DMS79 treated with DMSO at 0.1 percent for 48 hours (cell line): ENCODE measurements around the gene TLR10.
"Not testable (repeated sequence)": the region's sequence is repeated elsewhere in the genome, so short reads cannot be mapped to it uniquely, and the experiment has no call there.

Experiments
- DNase-seq: peaks from one replicate; lab custom pipeline; 2025; lab: John Stamatoyannopoulos, UW

Gene TLR10

DNA sequence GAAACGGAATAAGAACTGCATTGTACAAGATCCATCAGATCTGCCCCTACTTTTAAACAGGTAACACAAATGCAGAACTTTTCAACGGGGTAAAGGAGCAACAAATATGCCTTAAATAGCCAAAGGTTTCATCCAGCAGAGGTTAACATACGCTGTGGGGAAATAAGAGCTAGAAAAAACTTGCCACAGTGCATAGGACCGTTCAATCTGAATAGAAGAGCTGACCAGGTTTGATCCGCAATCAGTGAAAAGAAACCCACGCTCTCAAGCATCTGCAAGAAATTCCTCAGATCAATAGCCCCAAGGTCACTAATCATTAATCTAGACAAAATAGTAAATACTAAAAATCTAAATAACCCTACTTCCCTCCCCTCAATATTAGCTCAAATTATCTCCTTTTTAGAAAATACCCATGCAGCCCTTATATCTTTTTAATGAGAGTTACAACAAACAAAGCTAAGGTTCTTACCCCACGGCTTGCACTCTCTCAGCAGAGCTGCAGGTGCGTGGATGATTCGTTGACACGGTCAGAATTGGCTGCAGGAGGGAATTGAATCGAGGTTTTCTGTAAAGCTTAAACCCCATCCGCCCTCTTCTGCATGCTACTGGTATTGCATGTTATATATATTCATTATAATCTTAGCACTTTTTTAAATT lies at the start of gene TLR10:
TLR10 (minus strand) TSS at position 539 of the 657 bp plus-strand sequence. CDS start 7,400 bp downstream, outside the sequence.
- peak; percentile 34 for DNase-seq

GRCh38 chr4:38832206-38832605 lies 49.4 kb upstream of the TLR10 start:
- no peak for DNase-seq

- DNase-seq, result no peak
These were observed 48.9 kb upstream of the TLR10 start for GRCh38 chr4:38831653-38832052.

DNA sequence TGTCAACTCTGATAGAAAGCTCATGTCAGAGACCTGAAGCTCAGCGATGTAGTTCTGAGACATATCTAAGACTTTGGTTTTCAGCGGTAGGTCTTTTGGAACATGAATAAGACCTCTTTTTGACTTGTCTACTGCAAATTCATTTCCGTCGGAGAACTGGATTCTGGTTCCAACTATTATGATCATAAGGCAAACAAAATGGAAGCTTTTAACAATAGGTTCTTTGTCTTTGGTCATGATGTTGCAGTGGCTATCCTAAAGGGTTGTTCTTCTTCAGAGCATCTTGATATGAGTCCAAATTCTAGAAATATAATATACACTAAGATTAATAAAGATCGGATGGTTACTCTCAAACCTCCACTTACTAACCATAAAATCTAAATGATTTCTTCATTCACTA lies 46.4 kb upstream of the TLR10 start:
- DNase-seq, result no peak

DNA sequence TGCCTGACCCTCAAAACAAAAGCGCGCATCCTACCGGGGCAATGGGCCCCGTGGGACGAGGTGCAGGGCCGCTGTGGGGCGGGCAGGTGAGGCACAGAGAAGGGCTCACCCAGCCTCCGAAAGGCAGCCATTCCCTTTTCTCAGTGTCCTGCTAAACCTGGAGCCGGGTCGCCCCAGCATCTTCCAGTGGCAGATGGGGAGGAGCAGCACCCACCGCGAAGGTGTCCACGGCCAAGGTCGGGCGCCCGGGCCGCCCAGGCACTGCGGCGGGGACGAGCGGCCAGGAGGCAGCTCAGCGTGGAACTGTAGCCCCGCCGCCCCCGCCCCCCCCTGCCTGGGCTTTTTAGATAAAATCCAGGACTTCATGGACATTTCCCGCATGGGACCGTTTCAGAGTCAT lies 41.0 kb upstream of the TLR10 start:
- no peak for DNase-seq

GRCh38 chr4:38822748-38823303 lies 40.0 kb upstream of the TLR10 start:
- no peak for DNase-seq

DNA sequence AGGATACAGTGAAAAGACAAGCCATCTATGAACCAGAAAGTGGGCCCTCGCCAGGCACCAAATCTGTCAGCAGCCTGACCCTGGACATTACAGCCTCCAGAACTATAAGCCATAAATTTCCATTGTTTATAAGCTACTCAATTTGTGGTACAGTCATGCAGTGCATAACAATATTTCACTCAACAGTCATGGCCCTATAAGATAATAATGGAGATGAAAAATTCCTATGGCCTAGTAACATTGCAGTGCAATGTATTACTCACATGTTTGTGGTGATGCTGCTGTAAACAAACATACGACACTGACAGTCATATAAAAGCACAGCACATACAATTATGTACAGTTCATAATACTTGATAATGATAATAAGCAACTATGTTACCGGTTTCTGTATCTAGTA lies 38.9 kb upstream of the TLR10 start:
- DNase-seq, result no peak

- DNase-seq, result no peak
These were observed 37.7 kb upstream of the TLR10 start for GRCh38 chr4:38820329-38821061.

- DNase-seq, result no peak
These were observed 36.8 kb upstream of the TLR10 start for GRCh38 chr4:38819569-38819968.

- no peak for DNase-seq
These were observed 35.7 kb upstream of the TLR10 start for GRCh38 chr4:38818441-38818976.

DNA sequence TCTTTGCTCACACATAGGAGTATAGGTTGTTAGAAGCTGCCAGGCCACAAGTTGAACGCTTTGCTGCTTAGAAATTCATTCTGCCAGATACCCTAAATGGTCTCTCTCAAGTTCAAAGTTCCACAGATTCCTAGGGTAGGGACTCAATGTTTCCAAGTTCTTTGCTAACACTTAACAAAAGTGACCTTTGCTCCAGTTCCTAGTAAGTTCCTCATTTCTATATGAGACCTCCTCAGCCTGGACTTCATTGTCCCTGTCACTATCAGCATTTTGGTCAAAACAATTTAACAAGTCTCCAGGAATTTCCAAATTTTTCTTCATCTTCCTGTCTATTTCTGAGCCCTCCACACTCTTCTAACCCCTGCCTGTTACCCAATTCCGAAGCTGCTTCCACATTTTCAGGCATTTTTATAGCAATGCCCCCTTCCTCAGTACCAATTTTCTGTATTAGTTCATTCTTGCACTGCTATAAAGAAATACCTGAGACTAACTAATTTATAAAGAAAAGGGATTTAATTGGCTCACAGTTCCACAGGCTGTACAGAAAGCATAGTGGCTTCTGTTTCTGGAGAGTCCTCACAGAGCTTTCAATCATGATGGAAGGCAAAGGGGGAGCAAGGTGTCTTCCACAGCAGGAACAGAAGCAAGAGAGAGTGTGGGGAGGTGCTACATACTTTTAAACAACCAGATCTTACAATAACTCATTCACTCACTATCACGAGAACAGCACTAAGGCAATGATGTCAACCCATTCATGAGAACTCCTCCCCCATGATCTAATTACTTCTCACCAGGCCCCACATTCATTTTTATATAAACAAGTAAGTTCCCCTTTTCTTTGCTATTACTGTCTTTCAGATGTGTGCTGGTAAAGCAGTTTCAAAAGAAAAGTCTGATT lies 33.3 kb upstream of the TLR10 start:
- DNase-seq, result no peak

DNA sequence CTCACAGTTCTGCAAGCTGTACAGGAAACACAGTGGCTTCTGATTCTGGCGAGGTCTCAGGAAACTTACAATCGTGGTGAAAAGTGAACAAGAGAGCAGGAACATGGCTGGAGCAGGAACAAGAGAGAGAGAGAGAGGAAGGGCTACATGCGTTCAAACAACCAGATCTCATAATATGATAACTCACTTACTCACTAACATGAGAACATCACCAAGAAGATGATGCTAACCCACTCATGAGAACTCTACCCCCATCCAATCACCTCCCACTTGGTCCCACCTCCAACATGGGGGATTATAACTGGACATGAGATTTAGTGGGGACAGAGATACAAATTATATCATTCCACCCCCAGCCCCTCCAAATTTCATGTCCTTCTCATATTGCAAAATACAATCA lies 31.6 kb upstream of the TLR10 start:
- no peak for DNase-seq

- no peak for DNase-seq
These were observed 28.5 kb upstream of the TLR10 start for GRCh38 chr4:38811297-38811696.

DNA sequence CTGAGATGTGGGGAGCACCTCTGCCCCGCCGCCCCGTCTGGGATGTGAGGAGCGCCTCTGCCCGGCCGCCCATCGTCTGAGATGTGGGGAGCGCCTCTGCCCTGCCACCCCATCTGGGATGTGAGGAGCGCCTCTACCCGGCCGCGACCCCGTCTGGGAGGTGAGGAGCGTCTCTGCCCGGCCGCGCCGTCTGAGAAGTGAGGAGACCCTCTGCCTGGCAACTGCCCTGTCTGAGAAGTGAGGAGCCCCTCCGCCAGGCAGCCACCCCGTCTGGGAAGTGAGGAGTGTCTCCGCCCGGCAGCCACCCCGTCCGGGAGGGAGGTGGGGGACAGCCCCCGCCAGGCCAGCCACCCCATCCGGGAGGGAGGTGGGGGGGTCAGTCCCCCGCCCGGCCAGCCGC lies 24.7 kb upstream of the TLR10 start:
- DNase-seq, result not testable (repeated sequence)

GRCh38 chr4:38806251-38806650 lies 23.5 kb upstream of the TLR10 start:
- DNase-seq, result not testable (repeated sequence)

DNA sequence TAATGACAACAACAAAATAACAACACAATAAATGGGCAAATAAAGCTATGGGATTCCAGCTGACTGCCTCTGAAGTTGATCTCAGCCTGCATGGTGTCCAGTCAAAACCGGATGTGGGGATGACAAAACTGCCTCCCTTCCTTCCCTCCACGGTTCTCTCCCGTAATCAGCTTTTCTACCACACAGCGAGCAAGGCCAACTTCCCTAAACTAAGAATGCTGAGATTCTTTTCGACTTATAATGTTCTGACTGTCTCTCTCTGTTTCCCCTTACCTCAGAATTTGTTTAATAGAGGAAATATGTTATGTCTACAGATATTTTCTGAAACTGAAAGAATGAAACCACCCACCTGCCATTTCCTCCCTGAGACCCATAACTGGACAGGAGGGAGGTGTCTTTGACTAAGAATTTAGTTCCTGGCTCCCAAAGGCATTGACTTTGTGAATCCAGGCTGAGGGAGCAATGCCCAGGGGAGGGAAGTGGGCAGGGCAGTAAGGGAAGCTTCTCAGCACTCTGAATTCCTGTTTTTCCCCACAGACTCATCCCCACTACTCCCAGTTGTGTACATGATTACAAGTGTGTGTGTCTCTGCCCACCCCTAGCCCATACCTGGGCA lies 22.8 kb upstream of the TLR10 start:
- DNase-seq, result no peak

GRCh38 chr4:38804654-38805295 lies 22.0 kb upstream of the TLR10 start, which contains the start of gene TLR1:
Gene TLR1 (minus strand): TSS chr4:38804791. CDS start chr4:38798831, 5,960 bp downstream.
- DNase-seq, result no peak

GRCh38 chr4:38803833-38804653 lies 21.3 kb upstream of the TLR10 start:
- DNase-seq, result no peak

- DNase-seq, result no peak
These were observed 20.0 kb upstream of the TLR10 start for GRCh38 chr4:38802561-38803355.
